Sigmoid colon (tissue), 3 donors: ENCODE data around the gene ZNF511.

Experiments used
- POLR2A ChIP-seq, 2 donors: fragments of 450-650 bp; IDR thresholded peaks; one replicate each; pipeline ENCODE4 v1.6.1; 2016; ENCODE audit warnings: antibody characterized with exemption in 2 of 2, mild to moderate bottlenecking in 2 of 2, moderate library complexity in 2 of 2
- TF ChIP-seq, protein P1 (sequence below), 4 experiments: fragments of 450-650 bp in 3 of 4; fragments of 200-600 bp in 1 of 4; IDR thresholded peaks; one replicate each; pipeline ENCODE4 v1.5.1; 2016 to 2019; ENCODE audit warnings: antibody characterized with exemption in 4 of 4, mild to moderate bottlenecking in 3 of 4, moderate library complexity in 2 of 4

DNA sequence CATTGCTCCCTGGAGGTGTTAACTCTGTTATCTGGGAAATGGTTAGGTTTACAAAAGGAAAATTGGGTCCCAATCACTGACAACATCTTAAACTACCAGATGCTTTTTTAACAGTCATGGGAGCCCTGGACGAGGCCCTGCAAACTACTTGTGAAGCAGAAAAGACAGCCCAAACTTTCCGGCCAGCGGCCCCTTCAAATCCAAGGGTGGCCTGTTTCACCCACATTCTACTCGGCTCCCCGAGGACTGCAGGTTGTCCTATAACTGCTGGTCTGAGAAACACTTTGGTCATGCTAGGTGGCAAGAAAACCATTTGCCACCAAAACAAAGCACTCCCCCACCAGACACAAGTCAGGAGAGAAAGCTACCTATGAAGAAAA lies 2.6 kb upstream of the ZNF511 start:
- TF ChIP-seq, protein P1, sequence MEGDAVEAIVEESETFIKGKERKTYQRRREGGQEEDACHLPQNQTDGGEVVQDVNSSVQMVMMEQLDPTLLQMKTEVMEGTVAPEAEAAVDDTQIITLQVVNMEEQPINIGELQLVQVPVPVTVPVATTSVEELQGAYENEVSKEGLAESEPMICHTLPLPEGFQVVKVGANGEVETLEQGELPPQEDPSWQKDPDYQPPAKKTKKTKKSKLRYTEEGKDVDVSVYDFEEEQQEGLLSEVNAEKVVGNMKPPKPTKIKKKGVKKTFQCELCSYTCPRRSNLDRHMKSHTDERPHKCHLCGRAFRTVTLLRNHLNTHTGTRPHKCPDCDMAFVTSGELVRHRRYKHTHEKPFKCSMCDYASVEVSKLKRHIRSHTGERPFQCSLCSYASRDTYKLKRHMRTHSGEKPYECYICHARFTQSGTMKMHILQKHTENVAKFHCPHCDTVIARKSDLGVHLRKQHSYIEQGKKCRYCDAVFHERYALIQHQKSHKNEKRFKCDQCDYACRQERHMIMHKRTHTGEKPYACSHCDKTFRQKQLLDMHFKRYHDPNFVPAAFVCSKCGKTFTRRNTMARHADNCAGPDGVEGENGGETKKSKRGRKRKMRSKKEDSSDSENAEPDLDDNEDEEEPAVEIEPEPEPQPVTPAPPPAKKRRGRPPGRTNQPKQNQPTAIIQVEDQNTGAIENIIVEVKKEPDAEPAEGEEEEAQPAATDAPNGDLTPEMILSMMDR (IDR thresholded peaks at IDR 0.05): no peak
- no peak for TF ChIP-seq POLR2A (IDR thresholded peaks at IDR 0.05)
